HG02852 (cell line): Measurements from ENCODE around the gene PRICKLE1.
"Not testable (repeated sequence)": the region's sequence is repeated elsewhere in the genome, so short reads cannot be mapped to it uniquely, and the experiment has no call there.

ENCODE experiments used
- ATAC-seq: cut with Tn5 transposase; IDR thresholded peaks from one replicate; pipeline ENCODE4 v1.9.1; 2021; ENCODE audit warnings: mild to moderate bottlenecking, moderate library complexity; ENCODE audit not compliant: unreplicated experiment

The PRICKLE1 gene

GRCh38 chr12:42557586-42558172 is 31.9 kb downstream of the PRICKLE1 start:
- no peak for ATAC-seq

- no peak for ATAC-seq
Observed at GRCh38 chr12:42556917-42557316, 32.6 kb downstream of the PRICKLE1 start.

DNA sequence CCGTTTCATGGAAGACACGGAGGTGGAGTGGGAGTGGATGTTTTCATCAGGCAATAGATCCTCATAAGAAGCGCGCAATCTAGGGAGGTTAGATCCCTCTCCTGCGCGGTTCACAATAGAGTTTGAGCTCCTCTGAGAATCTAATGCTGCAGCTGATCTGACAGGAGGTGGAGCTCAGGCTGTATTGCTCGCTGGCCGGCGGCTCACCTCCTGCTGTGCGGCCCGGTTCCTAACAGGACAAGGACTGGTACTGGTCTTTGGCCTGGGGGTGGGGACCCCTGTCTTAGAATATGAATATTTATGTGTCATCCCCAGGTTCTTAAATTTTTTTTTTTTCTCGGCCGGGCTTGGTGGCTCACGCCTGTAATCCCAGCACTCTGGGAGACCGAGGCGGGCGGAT is 36.7 kb downstream of the PRICKLE1 start:
- no peak for ATAC-seq

- ATAC-seq = no peak
Observed at GRCh38 chr12:42550800-42551199, 38.7 kb downstream of the PRICKLE1 start.

DNA sequence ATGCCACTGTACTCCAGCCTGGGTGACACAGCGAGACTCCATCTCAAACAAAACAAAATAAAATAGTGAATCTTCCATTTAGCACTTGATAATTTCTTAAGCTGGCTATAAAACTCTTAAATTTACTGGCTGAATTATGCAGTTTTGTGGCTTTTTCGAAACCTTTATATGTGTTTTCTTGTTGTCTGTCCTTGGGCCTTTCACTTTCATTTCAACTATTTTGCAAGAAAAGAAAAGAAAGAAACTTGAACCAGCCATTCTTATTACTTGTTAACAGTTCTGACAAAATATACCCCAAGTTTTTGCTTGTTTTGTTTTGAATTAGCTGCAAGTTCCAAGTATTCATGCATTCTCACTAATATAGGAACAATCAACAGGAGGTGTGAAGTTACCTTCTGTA is 42.8 kb downstream of the PRICKLE1 start:
- ATAC-seq = peak; percentile 54

- ATAC-seq = no peak
Observed at GRCh38 chr12:42541965-42542364, 47.6 kb downstream of the PRICKLE1 start.

DNA sequence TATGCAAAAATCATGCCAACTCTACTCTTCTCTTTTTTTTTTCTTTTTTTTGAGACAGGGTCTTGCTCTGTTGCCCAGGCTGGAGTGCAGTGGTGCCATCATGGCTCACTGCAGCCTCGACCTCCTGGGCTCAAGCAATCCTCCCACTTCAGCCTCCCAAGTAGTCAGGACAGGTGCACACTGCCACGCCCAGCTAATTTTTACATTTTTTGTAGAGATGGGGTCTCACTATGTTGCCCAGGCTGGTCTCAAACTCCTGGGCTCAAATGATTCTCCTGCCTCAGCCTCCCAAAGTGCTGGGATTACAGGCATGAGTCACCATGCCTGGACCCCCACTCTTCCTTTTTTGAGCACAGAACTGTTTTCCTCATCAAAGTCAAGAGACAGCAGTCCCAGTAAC is 48.2 kb downstream of the PRICKLE1 start:
- ATAC-seq = not testable (repeated sequence)

- no peak for ATAC-seq
Observed at GRCh38 chr12:42539696-42540095, 49.9 kb downstream of the PRICKLE1 start.

- no peak for ATAC-seq
Observed at GRCh38 chr12:42538203-42538602, 51.3 kb downstream of the PRICKLE1 start.

- ATAC-seq = no peak
Observed at GRCh38 chr12:42534184-42534838, 55.2 kb downstream of the PRICKLE1 start.

- ATAC-seq = no peak
Observed at GRCh38 chr12:42530284-42530683, 59.3 kb downstream of the PRICKLE1 start.

DNA sequence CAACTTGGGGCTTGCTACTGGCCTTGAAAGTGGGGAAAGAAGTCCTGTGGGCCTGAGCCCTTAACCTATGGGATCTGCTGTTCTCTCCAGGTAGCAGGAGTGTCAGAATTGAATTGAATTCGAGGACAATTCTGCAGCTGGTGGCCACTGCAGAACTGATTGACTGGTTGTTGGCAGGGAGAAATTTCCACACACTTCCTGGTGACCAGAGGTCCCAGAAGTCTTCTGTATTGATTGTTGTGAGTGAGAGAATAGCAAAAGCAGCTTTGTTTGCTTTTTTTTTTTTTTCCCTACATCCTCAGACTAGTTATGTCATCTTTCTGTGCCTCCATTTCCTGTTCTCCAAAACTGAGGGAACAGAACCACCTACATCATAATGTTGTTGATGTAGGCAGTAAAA is 64.1 kb downstream of the PRICKLE1 start:
- no peak for ATAC-seq

DNA sequence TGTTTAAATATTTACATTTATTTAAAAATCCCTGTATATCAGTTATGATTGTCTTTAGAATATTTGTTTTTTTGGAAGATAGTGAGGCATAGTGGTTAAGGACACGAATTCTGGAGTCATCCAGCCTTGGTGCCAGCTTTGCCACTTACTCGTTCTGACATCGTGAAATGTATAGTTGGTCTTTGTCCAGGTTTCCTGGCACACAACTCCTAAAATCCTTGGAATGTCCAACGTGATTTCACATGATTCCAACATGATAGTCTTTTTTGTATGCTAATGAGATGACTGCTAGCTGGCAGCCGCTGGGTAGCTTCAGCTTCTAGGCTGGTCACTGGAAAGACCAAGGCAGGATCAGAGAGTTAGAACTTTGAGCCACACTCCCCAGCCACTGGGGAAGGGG is 64.8 kb downstream of the PRICKLE1 start:
- no peak for ATAC-seq

GRCh38 chr12:42516573-42516972 is 73.0 kb downstream of the PRICKLE1 start:
- no peak for ATAC-seq

GRCh38 chr12:42511656-42512055 is 77.9 kb downstream of the PRICKLE1 start:
- ATAC-seq = no peak

DNA sequence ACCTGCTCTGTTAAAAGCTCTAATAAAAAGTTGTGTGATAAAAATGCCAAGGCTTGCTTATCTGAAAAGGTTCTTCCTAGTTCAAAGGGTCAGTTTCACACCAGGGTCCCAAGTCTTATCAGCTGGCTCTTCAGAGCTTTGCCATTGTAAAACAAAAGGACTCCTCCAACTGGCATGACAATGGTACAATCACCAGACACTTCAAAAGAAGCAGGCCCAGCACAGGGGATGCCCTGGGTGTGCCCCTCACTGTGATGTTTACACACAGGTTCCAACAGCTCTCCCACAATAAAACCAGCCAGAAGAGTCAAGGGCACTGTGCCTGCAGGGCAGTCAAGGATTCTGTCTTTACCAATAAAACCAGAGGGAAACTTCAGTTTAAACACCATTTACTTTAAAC is 78.7 kb downstream of the PRICKLE1 start:
- ATAC-seq = no peak

GRCh38 chr12:42508913-42509460 is 80.6 kb downstream of the PRICKLE1 start:
- ATAC-seq = no peak

DNA sequence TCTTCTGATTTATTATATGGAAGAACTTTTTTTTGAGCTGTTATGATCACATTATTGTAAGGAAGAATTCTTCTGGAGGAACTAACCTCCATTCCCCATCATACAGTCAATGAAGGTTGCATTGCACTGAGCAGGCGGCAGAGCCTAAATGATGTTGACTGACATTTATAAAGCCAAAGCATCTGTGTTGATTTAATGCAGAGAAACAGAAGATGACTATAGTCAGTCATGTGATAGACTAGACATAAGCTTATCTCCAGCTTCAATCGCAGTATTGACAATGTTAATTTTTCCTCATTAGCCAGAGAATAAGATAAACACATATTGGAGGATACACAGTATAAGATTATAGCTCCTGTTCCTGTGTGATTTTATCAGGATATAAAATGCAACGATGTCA is 82.0 kb downstream of the PRICKLE1 start:
- ATAC-seq = no peak

DNA sequence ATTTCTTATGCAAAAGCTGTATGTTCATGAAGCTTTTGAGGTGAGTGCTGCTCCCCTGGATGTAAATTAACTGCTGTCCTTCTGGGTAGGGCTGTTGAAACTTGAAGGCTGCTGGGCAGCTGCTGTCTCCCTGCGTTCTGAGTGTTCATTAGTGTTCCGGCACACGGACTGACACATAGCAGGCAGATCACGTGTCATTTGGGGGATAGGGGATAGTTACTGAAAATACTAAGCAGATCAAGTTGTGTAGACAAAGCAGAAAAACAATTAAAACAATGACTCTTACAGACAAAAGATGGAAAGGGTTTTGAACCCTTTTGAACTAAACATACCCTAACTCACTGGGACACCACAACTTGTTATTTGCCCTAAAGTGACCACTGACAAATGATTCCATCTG is 82.5 kb downstream of the PRICKLE1 start:
- no peak for ATAC-seq

- no peak for ATAC-seq
Observed at GRCh38 chr12:42504049-42504448, 85.5 kb downstream of the PRICKLE1 start.

DNA sequence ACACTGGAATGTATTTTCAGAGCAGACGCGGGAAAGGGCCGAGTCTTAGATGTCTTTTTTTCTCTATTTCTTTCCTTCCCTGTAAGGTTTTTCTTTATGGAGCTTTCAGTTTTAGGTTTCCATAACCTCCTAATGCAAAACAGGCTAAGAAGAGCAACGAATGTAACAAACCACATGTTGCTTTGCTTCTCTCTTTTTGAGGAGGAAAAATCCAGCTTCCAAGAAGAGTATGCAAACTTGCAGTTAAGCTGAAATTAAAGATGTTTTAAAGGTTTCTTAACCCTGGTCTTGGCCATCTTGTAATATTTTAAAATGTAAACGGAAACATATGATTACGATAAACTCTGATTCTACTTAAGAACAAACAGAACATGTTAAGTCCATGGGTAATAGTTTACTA is 86.9 kb downstream of the PRICKLE1 start:
- ATAC-seq = no peak

GRCh38 chr12:42498549-42499247 is 90.8 kb downstream of the PRICKLE1 start:
- no peak for ATAC-seq
